ENCODE measurements around the gene MEAK7.

MEAK7 gene

DNA sequence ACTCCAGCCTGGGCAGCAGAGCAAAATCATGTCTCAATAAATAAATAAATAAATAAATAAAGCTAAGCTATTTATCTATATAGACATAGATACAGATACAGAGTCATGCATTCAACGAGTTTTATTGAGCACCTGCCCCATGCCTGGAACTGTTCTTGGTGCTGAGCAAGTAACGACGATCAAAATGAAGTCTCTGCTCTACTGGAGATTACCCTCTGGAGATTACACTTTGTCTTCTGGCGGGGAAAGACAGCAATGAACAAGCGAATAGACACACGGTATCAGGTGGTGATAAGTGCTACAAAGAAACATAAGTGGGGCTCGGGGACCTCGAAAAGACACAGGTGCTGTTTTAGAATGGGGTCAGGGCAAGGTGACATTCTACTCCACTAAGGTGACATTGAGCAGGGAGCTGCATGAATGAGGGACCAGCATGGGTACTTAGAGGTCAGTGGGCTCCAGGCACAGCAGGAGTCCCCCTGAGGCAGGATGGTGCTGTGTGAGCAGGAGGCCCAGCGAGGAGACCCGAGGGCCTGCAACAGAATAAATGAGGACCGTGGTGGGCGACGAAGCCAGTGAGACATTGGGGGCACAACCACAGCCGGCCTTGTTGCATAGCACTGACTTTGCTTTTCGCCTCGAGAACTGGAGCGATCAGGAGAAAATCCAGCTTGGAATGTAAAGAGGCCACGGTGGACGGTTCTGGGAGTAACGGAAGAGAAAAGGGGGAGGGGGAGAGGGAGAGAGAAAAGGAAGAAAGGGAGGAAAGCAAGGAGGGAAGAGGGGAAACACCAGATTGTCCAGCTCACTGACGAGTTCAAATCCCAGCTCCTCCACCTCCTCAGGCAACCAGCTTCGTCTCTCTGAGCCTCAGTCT lies 42.4 kb upstream of the MEAK7 start:
- Histone ChIP-seq H3K4me3 (no peak overlapping the region), H3K27ac (no peak overlapping the region), H3K36me3 (ENCODE audit: insufficient read depth, low read length) (no peaks in the 10 kb centered on the region), H3K9ac (ENCODE audit: insufficient read length) (no peak overlapping the region), H3K9me3 (ENCODE audit: low read depth, low read length) (no peaks in the 10 kb centered on the region)
- TF ChIP-seq FOXP2 (optimal IDR thresholded peaks at IDR 0.05; ENCODE audit: control extremely low read depth, extremely low read length, insufficient read depth) (no peak), EZH2 (IDR thresholded peaks at IDR 0.05) (no peak), POLR2AphosphoS5 (IDR thresholded peaks at IDR 0.05; ENCODE audit: borderline replicate concordance, low read depth, low read length) (no peak)
- DNase-seq (ENCODE audit: low read depth, low spot score), result no peak

DNA sequence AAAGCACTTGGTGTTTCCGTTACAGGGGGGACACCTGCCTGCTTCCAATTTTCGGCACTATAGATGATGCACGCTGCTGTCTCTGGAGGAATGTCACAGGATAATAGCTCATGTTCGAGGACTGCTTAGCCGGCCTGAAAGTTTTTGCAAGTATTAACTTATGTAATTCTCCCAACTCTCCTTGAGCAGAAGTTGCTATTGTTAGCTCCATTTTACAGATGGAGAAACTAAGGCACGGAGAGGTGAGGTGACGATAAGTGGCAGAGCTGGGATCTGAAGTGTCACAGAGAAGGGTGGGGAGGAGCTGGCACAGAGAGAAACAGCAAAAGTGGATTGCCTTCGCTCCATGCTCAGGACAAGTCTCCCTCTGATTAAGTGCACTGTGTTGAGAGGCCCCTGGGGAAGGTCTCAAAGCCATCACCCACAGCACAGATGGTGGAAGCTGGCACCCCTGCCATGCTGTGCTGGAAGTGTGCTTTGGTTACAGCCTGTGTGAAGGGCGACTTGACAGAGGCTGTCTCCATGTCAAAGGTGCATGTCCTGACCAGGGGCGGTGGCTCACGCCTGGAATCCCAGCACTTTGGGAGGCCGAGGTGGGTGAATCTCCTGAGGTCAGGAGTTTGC lies 40.8 kb upstream of the MEAK7 start:
- TF ChIP-seq POLR2AphosphoS5 (IDR thresholded peaks at IDR 0.05; ENCODE audit: borderline replicate concordance, low read depth, low read length) (no peak), FOXP2 (optimal IDR thresholded peaks at IDR 0.05; ENCODE audit: control extremely low read depth, extremely low read length, insufficient read depth) (no peak), EZH2 (IDR thresholded peaks at IDR 0.05) (no peak)
- H3K27ac ChIP-seq, result no peak overlapping the region
- no peaks in the 10 kb centered on the region for H3K36me3 ChIP-seq (ENCODE audit: insufficient read depth, low read length)
- H3K9me3 ChIP-seq (ENCODE audit: low read depth, low read length), result no peaks in the 10 kb centered on the region
- no peak overlapping the region for H3K4me3 ChIP-seq
- no peak overlapping the region for H3K9ac ChIP-seq (ENCODE audit: insufficient read length)
- no peak for DNase-seq (ENCODE audit: low read depth, low spot score)

DNA sequence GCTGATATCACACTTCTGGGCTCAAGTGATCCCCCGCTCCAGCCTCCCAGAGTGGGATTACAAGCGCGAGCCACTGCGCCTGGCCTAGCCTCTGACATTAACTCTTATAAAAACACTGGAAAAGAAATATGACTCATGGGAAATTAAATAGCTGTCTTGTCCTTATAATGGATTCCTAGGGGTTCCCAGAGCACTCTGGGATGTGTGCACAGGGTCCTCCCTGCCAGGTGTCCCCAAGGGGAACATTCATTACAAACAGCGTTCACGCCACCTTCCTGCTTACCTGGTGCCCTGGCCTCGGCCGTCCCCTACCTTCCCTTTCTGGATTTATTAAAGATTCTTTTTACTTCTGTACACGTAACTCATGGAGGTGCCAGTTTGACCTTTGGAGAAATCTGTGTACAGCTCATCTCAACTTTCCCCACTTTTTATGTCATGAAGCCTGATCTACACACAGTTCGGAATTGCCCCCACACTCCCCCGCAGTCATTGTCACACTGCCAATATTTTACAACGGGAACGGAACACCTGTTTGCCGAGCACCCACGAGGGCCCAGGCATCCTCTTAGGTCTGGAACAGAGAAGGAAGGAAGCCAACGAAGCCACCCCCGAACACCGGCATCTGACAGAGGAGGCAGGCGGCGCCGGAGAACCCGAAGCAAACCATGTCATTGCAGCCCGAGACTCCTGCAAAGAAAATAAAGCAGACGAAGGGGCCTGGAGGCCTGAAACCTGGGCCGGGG lies 39.7 kb upstream of the MEAK7 start:
- H3K36me3 ChIP-seq (ENCODE audit: insufficient read depth, low read length), result no peaks in the 10 kb centered on the region
- H3K4me3 ChIP-seq, result no peak overlapping the region
- no peak overlapping the region for H3K27ac ChIP-seq
- no peaks in the 10 kb centered on the region for H3K9me3 ChIP-seq (ENCODE audit: low read depth, low read length)
- no peak for DNase-seq (ENCODE audit: low read depth, low spot score)
- no peak overlapping the region for H3K9ac ChIP-seq (ENCODE audit: insufficient read length)
- TF ChIP-seq FOXP2 (optimal IDR thresholded peaks at IDR 0.05; ENCODE audit: control extremely low read depth, extremely low read length, insufficient read depth) (no peak), POLR2AphosphoS5 (IDR thresholded peaks at IDR 0.05; ENCODE audit: borderline replicate concordance, low read depth, low read length) (no peak), EZH2 (IDR thresholded peaks at IDR 0.05) (no peak)

DNA sequence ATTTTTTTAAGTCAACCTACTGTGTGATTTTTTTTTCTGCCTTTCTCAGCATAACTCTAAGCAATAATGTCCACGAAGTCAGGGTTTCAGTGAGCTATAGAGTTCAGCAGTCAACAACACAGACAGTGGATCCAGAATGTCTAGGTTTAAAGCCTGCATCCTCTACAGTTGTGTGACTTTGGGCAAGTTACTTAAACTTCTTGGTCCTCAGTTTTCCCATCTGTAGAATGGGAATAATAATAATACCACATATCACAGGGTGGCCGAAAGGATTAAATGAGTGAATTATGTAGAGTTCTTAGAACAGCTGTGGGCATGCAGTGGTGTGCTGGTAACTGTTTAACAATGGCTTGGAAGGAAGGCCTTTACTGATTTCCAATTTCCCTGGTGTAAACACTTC lies 38.8 kb upstream of the MEAK7 start:
- no peak overlapping the region for H3K27ac ChIP-seq
- H3K4me3 ChIP-seq, result no peak overlapping the region
- H3K9me3 ChIP-seq (ENCODE audit: low read depth, low read length), result no peaks in the 10 kb centered on the region
- no peak overlapping the region for H3K9ac ChIP-seq (ENCODE audit: insufficient read length)
- H3K36me3 ChIP-seq (ENCODE audit: insufficient read depth, low read length), result no peaks in the 10 kb centered on the region
- TF ChIP-seq FOXP2 (optimal IDR thresholded peaks at IDR 0.05; ENCODE audit: control extremely low read depth, extremely low read length, insufficient read depth), result no peak
- TF ChIP-seq EZH2 (IDR thresholded peaks at IDR 0.05), result no peak
- TF ChIP-seq POLR2AphosphoS5 (IDR thresholded peaks at IDR 0.05; ENCODE audit: borderline replicate concordance, low read depth, low read length), result no peak
- no peak for DNase-seq (ENCODE audit: low read depth, low spot score)

DNA sequence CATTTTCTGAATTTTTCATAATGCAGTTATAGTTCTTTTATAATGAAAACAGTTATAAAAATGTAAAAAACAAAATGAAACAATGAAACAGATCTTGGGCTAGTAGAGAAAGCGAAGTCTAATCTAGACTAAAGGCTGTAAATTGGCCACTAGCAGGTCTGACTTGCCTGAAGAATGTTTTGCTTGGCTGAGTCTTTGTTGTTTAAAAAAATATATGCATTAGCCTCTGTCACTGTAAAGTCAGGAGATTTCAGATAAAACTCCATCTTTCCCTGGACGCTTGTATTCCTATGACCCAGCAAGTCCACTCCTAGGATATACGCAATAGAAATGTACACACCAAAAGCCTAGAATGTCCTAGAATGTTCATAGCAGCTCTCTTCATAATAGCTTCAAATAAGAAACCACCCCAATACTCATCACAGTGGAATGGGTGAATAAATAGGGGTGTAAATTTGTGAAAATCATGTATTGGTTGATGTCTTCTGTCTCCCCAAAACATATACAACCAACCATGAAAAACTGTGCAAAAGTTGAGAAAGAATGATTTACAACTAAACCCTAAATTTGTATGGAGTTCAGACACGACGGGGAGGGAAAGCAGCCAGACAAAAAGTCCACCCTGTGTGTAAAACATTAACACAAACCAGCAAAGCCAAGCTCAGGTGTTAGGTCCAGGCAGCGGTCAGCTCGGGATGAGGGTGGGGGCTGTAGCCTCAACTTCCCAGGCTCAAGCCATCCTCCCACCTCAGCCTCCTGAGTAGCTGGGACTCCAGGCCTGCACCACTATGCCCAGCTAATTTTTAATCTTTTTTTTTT lies 37.7 kb upstream of the MEAK7 start:
- Histone ChIP-seq H3K9ac (ENCODE audit: insufficient read length) (no peak overlapping the region), H3K27ac (no peak overlapping the region)
- TF ChIP-seq FOXP2 (optimal IDR thresholded peaks at IDR 0.05; ENCODE audit: control extremely low read depth, extremely low read length, insufficient read depth) (no peak), EZH2 (IDR thresholded peaks at IDR 0.05) (no peak)

DNA sequence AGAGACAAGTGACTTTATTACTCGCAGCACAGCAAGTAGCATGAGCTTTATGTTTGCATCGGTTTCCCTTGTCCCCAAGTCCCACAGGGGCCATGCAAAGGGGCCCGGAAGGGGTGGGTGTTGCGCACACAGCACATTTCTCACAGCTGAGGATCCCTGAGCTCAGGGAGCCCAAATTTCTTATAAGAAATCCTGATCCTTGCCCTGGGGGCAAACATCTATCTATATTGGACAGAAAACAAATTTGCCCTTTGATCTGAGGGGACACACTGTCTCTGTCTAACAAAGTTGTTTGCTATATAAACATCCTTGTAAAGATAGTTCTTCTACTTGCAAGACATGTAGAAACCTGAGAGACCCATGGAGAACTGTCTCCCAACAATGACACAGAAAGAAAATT lies 35.7 kb upstream of the MEAK7 start:
- Histone ChIP-seq H3K9me3 (ENCODE audit: low read depth, low read length) (no peaks in the 10 kb centered on the region), H3K4me3 (no peak overlapping the region), H3K36me3 (ENCODE audit: insufficient read depth, low read length) (no peaks in the 10 kb centered on the region), H3K9ac (ENCODE audit: insufficient read length) (no peak overlapping the region), H3K27ac (no peak overlapping the region)
- DNase-seq (ENCODE audit: low read depth, low spot score), result no peak
- TF ChIP-seq POLR2AphosphoS5 (IDR thresholded peaks at IDR 0.05; ENCODE audit: borderline replicate concordance, low read depth, low read length) (no peak), EZH2 (IDR thresholded peaks at IDR 0.05) (no peak), FOXP2 (optimal IDR thresholded peaks at IDR 0.05; ENCODE audit: control extremely low read depth, extremely low read length, insufficient read depth) (no peak)

More for the DNA sequence above, 37.7 kb upstream of the MEAK7 start:
- Histone ChIP-seq H3K9me3 (ENCODE audit: low read depth, low read length) (no peaks in the 10 kb centered on the region), H3K36me3 (ENCODE audit: insufficient read depth, low read length) (no peaks in the 10 kb centered on the region), H3K4me3 (no peak overlapping the region)
- DNase-seq (ENCODE audit: low read depth, low spot score), result no peak

DNA sequence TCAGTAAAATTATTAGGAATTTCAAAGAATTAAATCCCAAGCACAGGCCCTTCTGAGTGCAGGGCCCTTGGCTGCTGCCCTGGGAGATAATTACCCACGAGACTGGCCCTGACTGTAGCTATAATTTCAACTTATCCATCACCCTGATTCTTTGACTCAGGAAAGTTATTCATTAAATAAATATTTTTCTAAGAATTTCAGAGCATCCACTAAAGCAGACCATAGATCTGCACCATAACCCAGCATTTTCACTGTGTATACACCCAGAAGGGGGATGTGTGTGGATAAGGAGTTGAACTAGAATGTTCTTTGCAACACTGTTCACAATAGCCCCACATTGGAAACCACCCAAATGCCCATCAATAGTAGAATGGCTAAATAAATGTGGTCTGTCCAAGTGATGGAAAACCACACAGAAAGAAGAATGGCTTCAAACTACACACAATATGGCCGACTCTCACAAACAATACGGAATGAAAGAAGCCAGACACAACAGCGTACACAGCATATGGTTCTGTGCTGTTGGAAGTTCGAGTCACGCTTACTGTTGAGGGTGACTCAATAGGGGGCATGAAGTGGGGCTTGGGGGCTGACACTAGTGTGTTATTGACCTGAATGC lies 33.9 kb upstream of the MEAK7 start:
- Histone ChIP-seq H3K9ac (ENCODE audit: insufficient read length) (no peak overlapping the region), H3K4me3 (no peak overlapping the region), H3K9me3 (ENCODE audit: low read depth, low read length) (no peaks in the 10 kb centered on the region), H3K36me3 (ENCODE audit: insufficient read depth, low read length) (no peaks in the 10 kb centered on the region), H3K27ac (no peak overlapping the region)
- no peak for DNase-seq (ENCODE audit: low read depth, low spot score)
- TF ChIP-seq POLR2AphosphoS5 (IDR thresholded peaks at IDR 0.05; ENCODE audit: borderline replicate concordance, low read depth, low read length) (no peak), EZH2 (IDR thresholded peaks at IDR 0.05) (no peak), FOXP2 (optimal IDR thresholded peaks at IDR 0.05; ENCODE audit: control extremely low read depth, extremely low read length, insufficient read depth) (no peak)

All from SK-N-MC (cell line).